ENCODE measurements around the gene MKNK2. TPM values are rescaled to one million over a fixed set of nuclear protein-coding genes. Genes with fewer than 3 reads are reported as not detected.

MKNK2 gene
- total and polyA plus RNA-seq, 2 donors (not counting 1 experiment from before 2014, with no cell fraction given): 440 to 777 TPM

DNA sequence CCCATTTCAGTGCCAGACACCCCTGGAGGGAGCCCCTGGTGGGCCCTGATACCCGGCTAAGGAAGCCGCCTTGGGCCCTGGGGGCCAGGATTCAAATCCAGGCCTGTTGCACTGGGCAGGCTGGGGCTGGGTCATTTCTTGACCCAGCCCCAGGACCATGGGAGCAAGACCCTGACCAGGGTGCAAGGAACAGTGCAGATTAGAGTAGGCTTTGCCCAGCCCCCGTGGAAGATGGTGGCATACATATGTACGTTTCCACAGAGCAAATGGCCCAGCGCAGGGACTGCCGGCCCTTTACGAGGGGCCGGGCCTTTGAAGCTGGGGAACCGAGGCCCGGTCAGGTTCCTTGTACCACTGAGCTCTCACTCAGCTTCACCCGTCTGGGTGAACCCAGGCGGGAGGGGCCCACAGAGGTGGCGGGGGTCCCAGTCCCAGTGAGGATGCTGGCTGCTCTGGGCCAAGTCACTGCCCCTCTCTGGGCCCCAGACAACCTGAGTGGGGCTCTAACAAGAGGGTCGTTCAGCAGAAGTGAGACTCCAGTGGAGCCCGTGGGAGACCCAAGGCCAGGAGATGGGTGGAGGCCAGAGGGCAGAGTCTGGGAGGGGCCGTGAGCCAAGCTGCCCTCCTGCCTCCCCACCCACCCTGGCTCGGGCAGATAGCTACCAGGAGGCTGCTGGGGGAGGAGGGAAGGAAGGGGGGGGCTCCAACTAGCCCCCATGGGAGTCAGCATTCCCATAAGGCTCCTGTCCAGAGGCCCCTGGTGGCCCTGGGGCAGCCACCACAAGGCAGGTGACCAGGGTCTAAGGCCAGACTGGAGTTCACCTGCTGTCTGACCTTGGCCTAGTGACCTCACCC is 2.7 kb downstream of the MKNK2 start:
- H3K27ac Mint-ChIP-seq: peak overlapping the region; percentile 72
- Histone ChIP-seq H3K9me3 (ENCODE audit: control extremely low read depth in 1 of 3, control insufficient read depth in 2 of 3, insufficient read depth in 1 of 3, low read length in 2 of 3) (no peaks in the 10 kb centered on the region), H3K4me1 (ENCODE audit: control insufficient read depth in 2 of 2, insufficient read depth in 2 of 2, low read length in 2 of 2) (peaks cover 83 to 87% of the 10 kb centered on the region in 2 donors), H4K20me1 (ENCODE audit: control insufficient read depth, insufficient read depth, low read length, poor library complexity, severe bottlenecking) (peaks cover 75% of the 10 kb centered on the region), H2AFZ (ENCODE audit: insufficient read depth, low read depth, low read length, poor library complexity, severe bottlenecking) (no peak overlapping the region), H3K36me3 (replicated peaks in 1 of 2; ENCODE audit: control extremely low read depth in 1 of 2, control insufficient read depth in 1 of 2, extremely low read depth in 1 of 2, insufficient read depth in 2 of 2, low read length in 1 of 2) (peaks cover 0 to 61% of the 10 kb centered on the region in 2 experiments), H3K27ac (ENCODE audit: low read length in 2 of 2) (peak overlapping the region; percentile 92 to 98), H3K4me3 (ENCODE audit: control extremely low read depth in 1 of 5, extremely low read depth in 1 of 5, insufficient read depth in 1 of 5, low read depth in 2 of 5, low read length in 4 of 5) (peak overlapping the region in 3 of 5 experiments; percentile 93 to 98 (median 96)), H3K4me2 (replicated peaks; ENCODE audit: low read depth, low read length, poor library complexity, severe bottlenecking) (peak overlapping the region; percentile 92), H3K79me2 (ENCODE audit: control insufficient read depth, insufficient read depth, low read length) (peaks cover 74% of the 10 kb centered on the region), H3K9ac (ENCODE audit: low read length) (peak overlapping the region; percentile 78), H3K27me3 (replicated peaks in 1 of 4; ENCODE audit: control extremely low read depth in 1 of 4, control insufficient read depth in 3 of 4, insufficient read depth in 4 of 4, low read length in 3 of 4) (no peaks in the 10 kb centered on the region)
- peak overlapping the region; percentile 99 for H3K4me3 Mint-ChIP-seq
- ChIA-PET CTCF (interaction anchor here (1.2 to 2.0 kb wide), 3 partner anchors 39 to 49 kb away, joined by 3 to 10 read pairs (median 4); partner anchors contain the start of gene IZUMO4), POLR2A (interaction anchor here (0.6 to 8.2 kb wide), 8 partner anchors 8 to 144 kb away, joined by 3 to 111 read pairs (median 4); partner anchors contain the start of genes ADAT3, IZUMO4, MOB3A and SCAMP4)
- H3K4me1 Mint-ChIP-seq: peaks cover 69% of the 10 kb centered on the region
- DNase-seq (no peak), ATAC-seq (ENCODE audit: low read depth) (no peak)
- no peaks in the 10 kb centered on the region for H3K27me3 Mint-ChIP-seq
- no peak for TF ChIP-seq EZH2 (IDR thresholded peaks at IDR 0.05; ENCODE audit: borderline replicate concordance, insufficient read depth, low read depth, low read length, poor library complexity, severe bottlenecking)
- TF ChIP-seq, protein P1, sequence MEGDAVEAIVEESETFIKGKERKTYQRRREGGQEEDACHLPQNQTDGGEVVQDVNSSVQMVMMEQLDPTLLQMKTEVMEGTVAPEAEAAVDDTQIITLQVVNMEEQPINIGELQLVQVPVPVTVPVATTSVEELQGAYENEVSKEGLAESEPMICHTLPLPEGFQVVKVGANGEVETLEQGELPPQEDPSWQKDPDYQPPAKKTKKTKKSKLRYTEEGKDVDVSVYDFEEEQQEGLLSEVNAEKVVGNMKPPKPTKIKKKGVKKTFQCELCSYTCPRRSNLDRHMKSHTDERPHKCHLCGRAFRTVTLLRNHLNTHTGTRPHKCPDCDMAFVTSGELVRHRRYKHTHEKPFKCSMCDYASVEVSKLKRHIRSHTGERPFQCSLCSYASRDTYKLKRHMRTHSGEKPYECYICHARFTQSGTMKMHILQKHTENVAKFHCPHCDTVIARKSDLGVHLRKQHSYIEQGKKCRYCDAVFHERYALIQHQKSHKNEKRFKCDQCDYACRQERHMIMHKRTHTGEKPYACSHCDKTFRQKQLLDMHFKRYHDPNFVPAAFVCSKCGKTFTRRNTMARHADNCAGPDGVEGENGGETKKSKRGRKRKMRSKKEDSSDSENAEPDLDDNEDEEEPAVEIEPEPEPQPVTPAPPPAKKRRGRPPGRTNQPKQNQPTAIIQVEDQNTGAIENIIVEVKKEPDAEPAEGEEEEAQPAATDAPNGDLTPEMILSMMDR (IDR thresholded peaks at IDR 0.05): no peak
- intact Hi-C loops (cut with micrococcal nuclease): no loop called here
- H3K9me3 Mint-ChIP-seq (ENCODE audit: insufficient read depth): no peaks in the 10 kb centered on the region
- 81% methylated on average over 14 of the region's 17 CpGs for WGBS (ENCODE audit: insufficient coverage)

Measured in B cell (primary cell).